A549 (cell line): ENCODE data around the gene MRGPRD.

Experiments used
- CBX2 ChIP-seq: fragments of 200-600 bp; sonication (generic); IDR thresholded peaks from 2 replicates; pipeline ENCODE4 v1.6.1; 2016; ENCODE audit warnings: low read depth, mild to moderate bottlenecking, borderline replicate concordance
- MAZ ChIP-seq: fragments of 150-350 bp; IDR thresholded peaks from 2 replicates; pipeline ENCODE4 v1.6.1; 2014; ENCODE audit warnings: antibody characterized with exemption, low read depth, low read length, borderline replicate concordance
- POLR2A ChIP-seq: IDR thresholded peaks from 2 replicates; pipeline ENCODE4 v1.6.1; 2012; ENCODE audit warnings: mild to moderate bottlenecking, low read length
- POLR2AphosphoS2 ChIP-seq: conservative IDR thresholded peaks from 2 replicates; pipeline ENCODE4 v1.6.1; 2012; ENCODE audit warnings: low read length, improper control_type of control experiment, inconsistent platforms
- TF ChIP-seq, protein P1 (sequence below): fragments of >200 bp; sonication (Bioruptor Twin); formaldehyde crosslinking; IDR thresholded peaks from 3 replicates; pipeline ENCODE4 v1.5.1; 2016
- TF ChIP-seq, protein P2 (sequence below): fragments of 450-650 bp; IDR thresholded peaks from 2 replicates; pipeline ENCODE4 v1.6.1; 2014; ENCODE audit warnings: antibody characterized with exemption

DNA sequence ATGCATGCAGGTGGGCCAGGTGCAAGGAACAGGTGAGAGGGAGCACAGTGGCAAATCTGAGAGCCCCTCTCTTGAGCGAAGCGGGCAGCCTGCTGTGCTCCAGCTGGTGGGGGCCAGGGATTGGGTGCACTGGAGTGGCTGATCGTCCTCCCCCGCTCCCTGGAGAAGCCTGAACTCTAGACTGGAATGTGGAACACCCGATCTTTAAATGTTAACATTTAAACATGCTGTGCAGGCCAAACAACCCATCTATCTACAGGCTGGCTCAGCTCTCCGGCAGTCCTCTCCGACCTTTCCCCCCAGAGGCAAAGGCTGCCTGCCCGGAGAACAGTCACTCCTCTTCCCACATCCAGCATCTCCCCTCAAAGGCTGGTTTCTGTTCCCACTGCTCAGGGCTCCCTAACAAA, 27.2 kb upstream of the MRGPRD start:
- no peak for TF ChIP-seq MAZ
- TF ChIP-seq POLR2A = no peak
- no peak for TF ChIP-seq CBX2
- TF ChIP-seq, protein P1, sequence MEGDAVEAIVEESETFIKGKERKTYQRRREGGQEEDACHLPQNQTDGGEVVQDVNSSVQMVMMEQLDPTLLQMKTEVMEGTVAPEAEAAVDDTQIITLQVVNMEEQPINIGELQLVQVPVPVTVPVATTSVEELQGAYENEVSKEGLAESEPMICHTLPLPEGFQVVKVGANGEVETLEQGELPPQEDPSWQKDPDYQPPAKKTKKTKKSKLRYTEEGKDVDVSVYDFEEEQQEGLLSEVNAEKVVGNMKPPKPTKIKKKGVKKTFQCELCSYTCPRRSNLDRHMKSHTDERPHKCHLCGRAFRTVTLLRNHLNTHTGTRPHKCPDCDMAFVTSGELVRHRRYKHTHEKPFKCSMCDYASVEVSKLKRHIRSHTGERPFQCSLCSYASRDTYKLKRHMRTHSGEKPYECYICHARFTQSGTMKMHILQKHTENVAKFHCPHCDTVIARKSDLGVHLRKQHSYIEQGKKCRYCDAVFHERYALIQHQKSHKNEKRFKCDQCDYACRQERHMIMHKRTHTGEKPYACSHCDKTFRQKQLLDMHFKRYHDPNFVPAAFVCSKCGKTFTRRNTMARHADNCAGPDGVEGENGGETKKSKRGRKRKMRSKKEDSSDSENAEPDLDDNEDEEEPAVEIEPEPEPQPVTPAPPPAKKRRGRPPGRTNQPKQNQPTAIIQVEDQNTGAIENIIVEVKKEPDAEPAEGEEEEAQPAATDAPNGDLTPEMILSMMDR = no peak
- TF ChIP-seq POLR2AphosphoS2 = no peak
- TF ChIP-seq, protein P2, sequence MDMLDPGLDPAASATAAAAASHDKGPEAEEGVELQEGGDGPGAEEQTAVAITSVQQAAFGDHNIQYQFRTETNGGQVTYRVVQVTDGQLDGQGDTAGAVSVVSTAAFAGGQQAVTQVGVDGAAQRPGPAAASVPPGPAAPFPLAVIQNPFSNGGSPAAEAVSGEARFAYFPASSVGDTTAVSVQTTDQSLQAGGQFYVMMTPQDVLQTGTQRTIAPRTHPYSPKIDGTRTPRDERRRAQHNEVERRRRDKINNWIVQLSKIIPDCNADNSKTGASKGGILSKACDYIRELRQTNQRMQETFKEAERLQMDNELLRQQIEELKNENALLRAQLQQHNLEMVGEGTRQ = no peak
